IMR-90 (cell line): ENCODE measurements around the gene MINDY3. TPM values are rescaled to one million over a fixed set of nuclear protein-coding genes. Genes with fewer than 3 reads are reported as not detected.
"Not testable (repeated sequence)": the region's sequence is repeated elsewhere in the genome, so short reads cannot be mapped to it uniquely, and the experiment has no call there.

Source experiments
- ATAC-seq: fragments of 200-7000 bp; cut with Tn5 transposase; 2 replicates; pipeline ENCODE4 v1.9.1; 2020; ENCODE audit warnings: low read depth, mild to moderate bottlenecking, moderate library complexity
- BruUV-seq: library from RNA; stranded (reverse); fragments of 400-500 nt; replicated peaks from 2 replicates; lab custom pipeline; 2021; lab: Mats Ljungman, UMichigan
- CTCF ChIA-PET: fragments of 300-600 bp; formaldehyde crosslinking; extraction: SDS; loops from one replicate; lab custom pipeline; 2021; ENCODE audit warnings: antibody characterized with exemption; lab: Yijun Ruan, JAX
- POLR2A ChIA-PET: fragments of 300-600 bp; sonication (Branson Sonifier 250); formaldehyde crosslinking; loops from one replicate; lab custom pipeline; 2022; ENCODE audit warnings: antibody characterized with exemption; ENCODE audit not compliant: unreplicated experiment; lab: Charles Lee
- DNase-seq: peaks from one replicate; pipeline ENCODE4 v3.0.0; 2013
- H2AFZ ChIP-seq: replicated peaks from 2 replicates; pipeline ENCODE3; 2013; ENCODE audit warnings: low read length, mild to moderate bottlenecking; ENCODE audit not compliant: poor library complexity
- H2AK5ac ChIP-seq: 2 replicates; pipeline ENCODE4 v1.6.1; 2013; ENCODE audit warnings: low read depth, low read length, inconsistent platforms
- H2AK9ac ChIP-seq: replicated peaks from 2 replicates; pipeline ENCODE3; 2013; ENCODE audit warnings: mild to moderate bottlenecking, low read depth, low read length, moderate library complexity; ENCODE audit not compliant: poor library complexity
- H2BK120ac ChIP-seq: 2 replicates; pipeline ENCODE4 v1.6.1; 2013; ENCODE audit warnings: low read depth, low read length, inconsistent platforms
- H2BK15ac ChIP-seq: 3 replicates; pipeline ENCODE4 v1.6.1; 2013; ENCODE audit warnings: low read depth, low read length, inconsistent platforms
- H2BK20ac ChIP-seq: 2 replicates; pipeline ENCODE4 v1.6.1; 2013; ENCODE audit warnings: low read depth, mild to moderate bottlenecking, inconsistent platforms, low read length, moderate library complexity
- H2BK5ac ChIP-seq: 2 replicates; pipeline ENCODE4 v1.6.1; 2013; ENCODE audit warnings: mild to moderate bottlenecking, low read depth, low read length, inconsistent platforms; ENCODE audit not compliant: poor library complexity, severe bottlenecking
- H3K14ac ChIP-seq: replicated peaks from 2 replicates; pipeline ENCODE4 v1.6.1; 2013; ENCODE audit warnings: low read depth, low read length, inconsistent platforms
- H3K18ac ChIP-seq: 2 replicates; pipeline ENCODE4 v1.6.1; 2013; ENCODE audit warnings: low read depth, low read length, control low read depth
- H3K23ac ChIP-seq: 2 replicates; pipeline ENCODE4 v1.6.1; 2013; ENCODE audit warnings: low read depth, low read length, inconsistent platforms
- H3K27ac ChIP-seq: 2 replicates; pipeline ENCODE4 v1.5.1; 2013; ENCODE audit warnings: mild to moderate bottlenecking, control low read depth, low read length; ENCODE audit not compliant: insufficient read depth
- H3K27me3 ChIP-seq: 2 replicates; pipeline ENCODE4 v1.6.1; 2013; ENCODE audit warnings: low read length; ENCODE audit not compliant: control insufficient read depth, insufficient read depth
- H3K36me3 ChIP-seq: 2 replicates; pipeline ENCODE4 v1.6.1; 2013; ENCODE audit warnings: low read length, mixed read lengths; ENCODE audit not compliant: control insufficient read depth, insufficient read depth
- H3K4ac ChIP-seq: 2 replicates; pipeline ENCODE4 v1.6.1; 2013; ENCODE audit warnings: low read depth, low read length, inconsistent platforms
- H3K4me1 ChIP-seq: 2 replicates; pipeline ENCODE4 v1.6.1; 2013; ENCODE audit warnings: low read length, mixed read lengths; ENCODE audit not compliant: control insufficient read depth, insufficient read depth
- H3K4me2 ChIP-seq: 2 replicates; pipeline ENCODE4 v1.6.1; 2013; ENCODE audit warnings: low read depth, mild to moderate bottlenecking, control low read depth, low read length, moderate library complexity
- H3K4me3 ChIP-seq: 2 replicates; pipeline ENCODE4 v1.5.1; 2013; ENCODE audit warnings: low read depth, mild to moderate bottlenecking, control low read depth, low read length, moderate library complexity; ENCODE audit not compliant: insufficient read depth
- H3K56ac ChIP-seq: 2 replicates; pipeline ENCODE4 v1.6.1; 2013; ENCODE audit warnings: low read length, inconsistent platforms; ENCODE audit not compliant: insufficient read depth; ENCODE audit errors: extremely low read depth
- H3K79me1 ChIP-seq, 2 experiments: 2 replicates each; pipeline ENCODE4 v1.6.1; 2013; ENCODE audit warnings: low read length in 2 of 2, inconsistent platforms in 1 of 2, low read depth in 1 of 2
- H3K9ac ChIP-seq: 2 replicates; pipeline ENCODE4 v1.6.1; 2013; ENCODE audit warnings: low read depth, low read length, control low read depth
- H3K9me1 ChIP-seq: 2 replicates; pipeline ENCODE4 v1.6.1; 2013; ENCODE audit warnings: low read length, inconsistent platforms; ENCODE audit not compliant: insufficient read depth
- H3K9me3 ChIP-seq: 2 replicates; pipeline ENCODE4 v1.6.1; 2013; ENCODE audit warnings: low read length; ENCODE audit not compliant: control insufficient read depth, insufficient read depth
- H4K20me1 ChIP-seq: 2 replicates; pipeline ENCODE4 v1.6.1; 2013; ENCODE audit warnings: low read length, inconsistent platforms; ENCODE audit not compliant: insufficient read depth
- H4K5ac ChIP-seq: 2 replicates; pipeline ENCODE4 v1.6.1; 2013; ENCODE audit warnings: mild to moderate bottlenecking, low read depth, low read length, control low read depth
- H4K8ac ChIP-seq, 2 experiments: 2 replicates each; pipeline ENCODE4 v1.6.1; 2013; ENCODE audit warnings: low read depth in 2 of 2, low read length in 2 of 2, control low read depth in 1 of 2, inconsistent platforms in 1 of 2
- H4K91ac ChIP-seq: 2 replicates; pipeline ENCODE4 v1.6.1; 2013; ENCODE audit warnings: low read depth, low read length, inconsistent platforms; ENCODE audit not compliant: insufficient read depth
- WGBS, 2 experiments: methylation state at CpG; one replicate each; pipeline versions ENCODE4 v1.1.5 to v1.1.7; 2013; ENCODE audit warnings: missing lambda C conversion rate in 2 of 2; ENCODE audit not compliant: insufficient read length in 1 of 2; ENCODE audit errors: extremely low coverage in 2 of 2; 5-methylcytosine and 5-hydroxymethylcytosine counted together
- dilution Hi-C: fragments of 300-500 bp; cut with HindIII; formaldehyde crosslinking; loops from one replicate; pipeline ENCODE4 v1.14.3; 2018; ENCODE audit warnings: low sequenced_read_pairs; ENCODE audit not compliant: unreplicated experiment
- in situ Hi-C: fragments of 300-500 bp; cut with MboI; formaldehyde crosslinking; loops from 3 replicates; pipeline ENCODE4 v1.14.3; 2019; ENCODE audit warnings: low sequenced_read_pairs, inconsistent platforms, mixed read lengths
- intact Hi-C: fragments of 100-400 bp; cut with micrococcal nuclease; formaldehyde crosslinking; loops from 2 replicates; pipeline ENCODE4 v1.10.0; 2022
- polyA plus RNA-seq, 3 experiments: library from polyadenylated mRNA; depleted of rRNA; stranded (reverse); fragments of >200 nt; gene quantifications; 2 replicates each; pipeline ENCODE4 v1.2.3, GENCODE V29; 2012; ENCODE audit warnings: low replicate concordance in 1 of 3
- total RNA-seq: library from RNA; depleted of rRNA; stranded (reverse); fragments of >200 nt; gene quantifications from 2 replicates; pipeline ENCODE4 v1.2.3, GENCODE V29; 2012

MINDY3 gene
- total and polyA plus RNA-seq, 2 of the 4 experiments (the other 2 are of a cell fraction): 13.9 to 14.5 TPM

DNA sequence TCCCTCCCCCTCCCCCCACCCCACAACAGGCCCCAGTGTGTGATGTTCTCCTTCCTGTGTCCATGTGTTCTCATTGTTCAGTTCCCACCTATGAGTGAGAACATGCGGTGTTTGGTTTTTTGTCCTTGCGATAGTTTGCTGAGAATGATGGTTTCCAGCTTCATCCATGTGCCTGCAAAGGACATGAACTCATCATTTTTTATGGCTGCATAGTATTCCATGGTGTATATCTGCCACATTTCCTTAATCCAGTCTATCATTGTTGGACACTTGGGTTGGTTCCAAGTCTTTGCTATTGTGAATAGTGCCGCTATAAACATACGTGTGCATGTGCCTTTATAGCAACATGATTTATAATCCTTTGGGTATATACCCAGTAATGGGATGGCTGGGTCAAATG, 99.1 kb downstream of the MINDY3 start:
- H3K9me1 ChIP-seq, H2AK5ac ChIP-seq, H2BK5ac ChIP-seq, POLR2A ChIA-PET, dilution Hi-C loops, H4K91ac ChIP-seq, H4K20me1 ChIP-seq, DNase-seq, H3K56ac ChIP-seq, H3K9me3 ChIP-seq, H3K36me3 ChIP-seq, H4K5ac ChIP-seq, H3K9ac ChIP-seq, H3K14ac ChIP-seq, in situ Hi-C loops, H4K8ac ChIP-seq, H2AFZ ChIP-seq, H2BK20ac ChIP-seq, H3K27ac ChIP-seq, H3K23ac ChIP-seq, BruUV-seq, ATAC-seq, H3K4ac ChIP-seq, intact Hi-C loops, H2BK120ac ChIP-seq, H2BK15ac ChIP-seq, CTCF ChIA-PET, H3K4me1 ChIP-seq, H3K18ac ChIP-seq, H3K4me3 ChIP-seq, H3K4me2 ChIP-seq, H3K79me1 ChIP-seq, H2AK9ac ChIP-seq: not testable (repeated sequence)
- H3K27me3 ChIP-seq: peaks cover 13% of the 10 kb centered on the region
- WGBS, 2 experiments: no CpG with 5 or more reads among the region's 4 CpGs
